ENCODE data around the gene USP2. TPM values are rescaled to one million over a fixed set of nuclear protein-coding genes. Genes with fewer than 3 reads are reported as not detected.

Gene USP2
- total and polyA plus RNA-seq, 8 donors, result 1.4 to 17.4 (median 2.8) TPM

DNA sequence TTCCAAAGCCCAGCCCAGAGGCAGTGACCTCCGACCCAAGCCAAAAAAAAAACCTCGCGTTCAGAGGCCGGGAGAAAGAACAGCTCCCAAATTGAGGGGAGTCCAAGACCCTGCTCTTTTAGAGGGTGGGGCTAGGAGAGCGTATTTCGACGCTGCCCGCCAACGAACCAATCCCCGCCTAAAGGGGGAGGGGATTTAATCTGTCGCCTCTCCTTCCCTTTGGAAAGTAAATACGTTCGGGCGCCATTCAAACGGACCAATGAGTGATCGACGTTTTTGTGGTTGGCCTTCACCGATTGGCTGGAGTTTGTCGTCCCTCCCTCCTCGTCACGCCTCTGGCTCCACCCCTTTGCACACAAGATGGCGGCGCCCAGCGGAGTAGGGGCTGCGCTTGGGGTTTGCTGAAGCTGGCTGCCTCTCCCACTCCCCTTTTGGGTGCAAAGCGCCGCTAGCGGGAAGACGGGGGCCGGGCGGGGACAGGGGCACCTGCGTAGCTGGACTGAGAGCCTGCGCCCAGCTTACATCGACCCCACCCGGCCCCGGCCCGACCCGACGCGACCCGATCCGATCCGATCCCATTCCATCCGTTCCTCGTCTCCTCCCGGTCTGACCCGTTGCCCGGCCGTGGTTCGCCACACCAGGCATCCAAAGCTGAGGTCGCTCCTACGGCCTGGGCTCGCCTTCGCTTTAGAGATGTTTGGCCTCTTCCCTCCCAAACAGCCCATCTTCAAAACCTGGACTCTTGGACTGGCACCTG lies 47.1 kb downstream of the USP2 start, which contains the start of gene RNF26:
RNF26 (plus strand) TSS at position 354 of the 757 bp plus-strand sequence. CDS start 596 bp downstream, outside the sequence.
- WGBS, 5 donors, result 0 to 1% (median 0%) methylated on average over 46 to 54 of the region's 54 CpGs
- H3K27me3 ChIP-seq, result peaks cover 0 to 8% (median 2%) of the 10 kb centered on the region in 3 donors
- peaks cover 41 to 55% (median 48%) of the 10 kb centered on the region in 4 donors for H3K4me1 ChIP-seq
- no peak for TF ChIP-seq POLR2A (IDR thresholded peaks at IDR 0.05)
- peak; percentile 34 to 93 (median 78) for TF ChIP-seq POLR2AphosphoS5 (IDR thresholded peaks at IDR 0.05)
- peaks cover 7 to 17% (median 12%) of the 10 kb centered on the region in 4 donors for H3K36me3 ChIP-seq
- peak; percentile 95 to 99 for DNase-seq
- H3K9me3 ChIP-seq, result no peaks in the 10 kb centered on the region
- H3K27ac ChIP-seq, result peak within 1 kb of the TSS; percentile 83 to 95 (median 89)
- peak within 1 kb of the TSS; percentile 81 to 100 (median 89) for H3K4me3 ChIP-seq
- intact Hi-C loops (cut with DNase I; ENCODE audit: low total_unique reads), result no loop called here

DNA sequence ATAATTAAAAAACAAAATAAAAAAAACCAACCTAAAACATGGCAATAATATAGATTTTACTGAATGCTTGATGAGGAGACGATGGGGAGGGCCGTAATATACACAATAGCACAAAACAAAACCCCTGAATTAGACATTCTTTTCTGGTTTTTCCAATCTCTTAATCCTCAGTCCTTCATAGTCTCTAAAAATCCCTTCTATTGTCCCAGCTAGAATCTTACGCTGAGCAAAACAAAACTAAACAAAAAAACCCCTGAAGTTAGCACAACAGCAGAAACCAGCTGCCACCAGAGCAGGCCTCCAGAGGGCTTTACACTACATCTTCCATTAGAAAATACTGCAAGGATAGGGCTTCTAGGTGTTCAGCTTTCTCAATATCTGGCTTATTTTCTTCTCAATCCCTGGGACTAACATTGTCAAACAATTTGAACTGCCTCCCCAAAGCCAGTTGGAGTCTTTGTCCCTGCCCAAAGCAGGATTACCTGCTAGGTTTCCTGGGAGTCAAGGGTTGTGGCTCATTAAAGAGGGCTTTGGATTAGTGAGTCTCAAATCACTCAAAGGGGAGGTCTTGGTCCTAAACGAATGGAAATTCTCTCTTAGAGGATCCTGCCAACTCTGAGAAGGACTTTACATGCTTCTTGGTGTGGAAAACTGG lies 49.3 kb downstream of the USP2 start:
- 68 to 76% (median 72%) methylated on average over 4 of the region's 4 CpGs for WGBS, 5 donors
- Histone ChIP-seq H3K9me3 (no peaks in the 10 kb centered on the region), H3K4me1 (peaks cover 21 to 34% (median 29%) of the 10 kb centered on the region in 4 donors), H3K4me3 (no peak overlapping the region), H3K27me3 (no peaks in the 10 kb centered on the region), H3K27ac (no peak overlapping the region), H3K36me3 (peaks cover 7 to 16% (median 12%) of the 10 kb centered on the region in 4 donors)
- TF ChIP-seq, protein P1, sequence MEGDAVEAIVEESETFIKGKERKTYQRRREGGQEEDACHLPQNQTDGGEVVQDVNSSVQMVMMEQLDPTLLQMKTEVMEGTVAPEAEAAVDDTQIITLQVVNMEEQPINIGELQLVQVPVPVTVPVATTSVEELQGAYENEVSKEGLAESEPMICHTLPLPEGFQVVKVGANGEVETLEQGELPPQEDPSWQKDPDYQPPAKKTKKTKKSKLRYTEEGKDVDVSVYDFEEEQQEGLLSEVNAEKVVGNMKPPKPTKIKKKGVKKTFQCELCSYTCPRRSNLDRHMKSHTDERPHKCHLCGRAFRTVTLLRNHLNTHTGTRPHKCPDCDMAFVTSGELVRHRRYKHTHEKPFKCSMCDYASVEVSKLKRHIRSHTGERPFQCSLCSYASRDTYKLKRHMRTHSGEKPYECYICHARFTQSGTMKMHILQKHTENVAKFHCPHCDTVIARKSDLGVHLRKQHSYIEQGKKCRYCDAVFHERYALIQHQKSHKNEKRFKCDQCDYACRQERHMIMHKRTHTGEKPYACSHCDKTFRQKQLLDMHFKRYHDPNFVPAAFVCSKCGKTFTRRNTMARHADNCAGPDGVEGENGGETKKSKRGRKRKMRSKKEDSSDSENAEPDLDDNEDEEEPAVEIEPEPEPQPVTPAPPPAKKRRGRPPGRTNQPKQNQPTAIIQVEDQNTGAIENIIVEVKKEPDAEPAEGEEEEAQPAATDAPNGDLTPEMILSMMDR (IDR thresholded peaks at IDR 0.05), result no peak
- TF ChIP-seq EP300 (IDR thresholded peaks at IDR 0.05) (no peak), POLR2A (IDR thresholded peaks at IDR 0.05) (no peak), POLR2AphosphoS5 (IDR thresholded peaks at IDR 0.05) (no peak)
- no peak for DNase-seq
- intact Hi-C loops (cut with DNase I; ENCODE audit: low total_unique reads), result no loop called here

DNA sequence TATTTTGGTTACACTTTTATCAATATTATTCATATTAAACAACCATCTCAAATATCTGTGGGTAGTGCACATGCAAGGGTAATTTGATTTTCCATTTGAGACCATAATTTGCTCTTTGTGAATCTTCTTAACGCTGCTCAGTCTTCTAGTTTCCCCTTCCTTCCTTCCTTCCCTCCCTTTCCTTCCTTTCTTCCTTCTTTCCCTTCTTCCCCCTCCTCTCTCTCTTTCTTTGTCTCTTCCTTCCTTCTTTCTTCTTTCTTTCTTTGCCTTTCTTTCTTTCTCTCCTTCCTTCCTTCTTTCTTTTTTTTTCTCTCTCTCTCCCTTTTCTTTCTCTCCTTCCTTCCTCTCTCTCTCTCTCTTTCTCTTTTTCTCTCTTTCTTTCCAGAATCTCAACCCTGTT lies 51.3 kb downstream of the USP2 start:
- H3K36me3 ChIP-seq, result no peaks in the 10 kb centered on the region
- intact Hi-C loops (cut with DNase I; ENCODE audit: low total_unique reads), result no loop called here

DNA sequence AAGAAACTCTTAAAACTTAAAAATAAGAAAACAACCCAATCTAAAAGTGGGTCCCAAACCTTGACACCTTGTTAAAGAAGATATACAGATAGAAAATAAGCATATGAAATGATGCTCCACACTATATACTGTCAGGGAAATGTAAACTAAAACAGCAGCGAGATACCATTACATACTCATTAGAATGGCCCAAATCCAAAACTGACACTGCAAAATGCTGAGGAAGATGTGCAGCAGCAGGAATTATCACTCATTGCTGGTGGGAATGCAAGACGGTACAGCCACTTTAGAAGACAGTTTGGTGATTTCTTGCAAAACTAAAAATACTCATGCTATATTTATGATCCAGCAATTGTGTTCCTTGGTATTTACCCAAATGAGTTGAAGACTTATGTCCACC lies 52.2 kb downstream of the USP2 start:
- Histone ChIP-seq H3K36me3 (no peaks in the 10 kb centered on the region), H3K4me1 (peaks cover 0 to 7% (median 5%) of the 10 kb centered on the region in 4 donors), H3K9me3 (no peaks in the 10 kb centered on the region), H3K27ac (no peak overlapping the region), H3K27me3 (no peaks in the 10 kb centered on the region), H3K4me3 (no peak overlapping the region)
- intact Hi-C loops (cut with DNase I; ENCODE audit: low total_unique reads), result no loop called here
- no peak for DNase-seq
- 62 to 83% (median 73%) methylated on average over 2 of the region's 2 CpGs for WGBS, 5 donors
- TF ChIP-seq POLR2A (IDR thresholded peaks at IDR 0.05) (no peak), POLR2AphosphoS5 (IDR thresholded peaks at IDR 0.05) (no peak), EP300 (IDR thresholded peaks at IDR 0.05) (no peak)
- TF ChIP-seq, protein P1 (IDR thresholded peaks at IDR 0.05), result no peak

More for the DNA sequence above, 51.3 kb downstream of the USP2 start:
- TF ChIP-seq EP300 (IDR thresholded peaks at IDR 0.05), result no peak
- no peak for TF ChIP-seq POLR2A (IDR thresholded peaks at IDR 0.05)
- peaks cover 7 to 13% (median 10%) of the 10 kb centered on the region in 4 donors for H3K4me1 ChIP-seq
- no peak for DNase-seq
- H3K27ac ChIP-seq, result no peak overlapping the region
- no peaks in the 10 kb centered on the region for H3K9me3 ChIP-seq
- H3K27me3 ChIP-seq, result no peaks in the 10 kb centered on the region
- WGBS, 5 donors, result 50 to 73% (median 59%) methylated on average over 1 of the region's 1 CpG
- no peak overlapping the region for H3K4me3 ChIP-seq

DNA sequence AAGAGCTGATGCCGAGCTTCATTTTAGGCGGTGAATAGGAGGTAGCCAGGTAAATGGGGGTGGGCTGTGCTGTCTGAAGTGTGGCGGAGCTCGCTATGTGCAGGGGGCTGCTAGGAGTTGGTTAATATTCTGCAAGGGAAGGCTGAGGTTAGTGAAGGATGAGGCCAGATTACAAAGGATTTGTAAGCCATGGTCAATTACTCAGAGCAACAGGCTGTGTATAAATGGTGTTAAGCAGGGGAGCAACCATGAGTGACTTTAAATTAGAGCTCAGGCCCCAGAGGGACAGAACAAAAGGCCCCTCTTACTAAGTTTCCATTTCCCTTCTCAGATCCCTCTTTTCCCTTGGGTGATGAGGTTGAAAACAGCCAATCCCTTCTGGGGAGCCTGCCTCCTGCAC lies 57.3 kb downstream of the USP2 start:
- Histone ChIP-seq H3K9me3 (no peaks in the 10 kb centered on the region), H3K4me1 (peaks cover 20 to 44% (median 33%) of the 10 kb centered on the region in 4 donors), H3K27ac (peak overlapping the region in 1 of 5 donors; percentile 95), H3K36me3 (no peaks in the 10 kb centered on the region), H3K4me3 (no peak overlapping the region), H3K27me3 (peaks cover 0 to 22% (median 11%) of the 10 kb centered on the region in 3 donors)
- TF ChIP-seq, protein P1 (IDR thresholded peaks at IDR 0.05), result no peak
- TF ChIP-seq EP300 (IDR thresholded peaks at IDR 0.05) (no peak), POLR2A (IDR thresholded peaks at IDR 0.05) (no peak), POLR2AphosphoS5 (IDR thresholded peaks at IDR 0.05) (no peak)
- intact Hi-C loops (cut with DNase I; ENCODE audit: low total_unique reads), result no loop called here
- no peak for DNase-seq
- WGBS, 5 donors, result 54 to 79% (median 70%) methylated on average over 4 of the region's 4 CpGs
